Measurements from ENCODE around the gene WDSUB1. TPM values are rescaled to one million over a fixed set of nuclear protein-coding genes. Genes with fewer than 3 reads are reported as not detected.

WDSUB1 gene
- total RNA-seq, 1 donor from 2014 or later: 8.6 TPM

- POLR2A ChIA-PET: no interaction called here
- H3K27me3 Mint-ChIP-seq: no peaks in the 10 kb centered on the region
- H3K36me3 Mint-ChIP-seq (ENCODE audit: low read depth): peaks cover 15% of the 10 kb centered on the region
- DNase-seq (no peak), ATAC-seq (ENCODE audit: low read depth) (no peak)
- no peaks in the 10 kb centered on the region for H3K9me3 Mint-ChIP-seq
- intact Hi-C loops (cut with micrococcal nuclease): no loop called here
- H3K4me1 Mint-ChIP-seq: no peaks in the 10 kb centered on the region
- no peak overlapping the region for H3K27ac Mint-ChIP-seq
- CTCF ChIA-PET: no interaction called here
- no peak for TF ChIP-seq CTCF (IDR thresholded peaks at IDR 0.05)
- no peak overlapping the region for H3K4me3 Mint-ChIP-seq
Observed at GRCh38 chr2:159229476-159230144, 56.9 kb downstream of the WDSUB1 start.

GRCh38 chr2:159228081-159228581 is 58.4 kb downstream of the WDSUB1 start:
- POLR2A ChIA-PET: no interaction called here
- H3K36me3 Mint-ChIP-seq (ENCODE audit: low read depth): peaks cover 8% of the 10 kb centered on the region
- intact Hi-C loops (cut with micrococcal nuclease): no loop called here
- H3K4me1 Mint-ChIP-seq: no peaks in the 10 kb centered on the region
- no peak for DNase-seq
- CTCF ChIA-PET: no interaction called here
- no peak for TF ChIP-seq CTCF (IDR thresholded peaks at IDR 0.05)
- ATAC-seq (ENCODE audit: low read depth): no peak
- no peak overlapping the region for H3K27ac Mint-ChIP-seq
- H3K9me3 Mint-ChIP-seq: no peaks in the 10 kb centered on the region
- no peak overlapping the region for H3K4me3 Mint-ChIP-seq
- no peaks in the 10 kb centered on the region for H3K27me3 Mint-ChIP-seq

GRCh38 chr2:159227467-159227866 is 59.0 kb downstream of the WDSUB1 start:
- Mint-ChIP-seq H3K4me3 (no peak overlapping the region), H3K4me1 (no peaks in the 10 kb centered on the region), H3K36me3 (ENCODE audit: low read depth) (peaks cover 8% of the 10 kb centered on the region), H3K27ac (no peak overlapping the region), H3K9me3 (no peaks in the 10 kb centered on the region), H3K27me3 (no peaks in the 10 kb centered on the region)
- intact Hi-C loops (cut with micrococcal nuclease): no loop called here
- ChIA-PET POLR2A (no interaction called here), CTCF (no interaction called here)
- no peak for DNase-seq
- TF ChIP-seq CTCF (IDR thresholded peaks at IDR 0.05): no peak
- ATAC-seq (ENCODE audit: low read depth): no peak

GRCh38 chr2:159226608-159227385 is 59.7 kb downstream of the WDSUB1 start:
- intact Hi-C loops (cut with micrococcal nuclease): no loop called here
- H3K36me3 Mint-ChIP-seq (ENCODE audit: low read depth): peaks cover 8% of the 10 kb centered on the region
- POLR2A ChIA-PET: interaction anchor here (0.7 kb wide), 1 partner anchor 469 kb away, joined by 8 read pairs; no protein-coding TSS in a partner anchor
- CTCF ChIA-PET: no interaction called here
- no peaks in the 10 kb centered on the region for H3K27me3 Mint-ChIP-seq
- DNase-seq (no peak), ATAC-seq (ENCODE audit: low read depth) (no peak)
- no peaks in the 10 kb centered on the region for H3K9me3 Mint-ChIP-seq
- H3K27ac Mint-ChIP-seq: no peak overlapping the region
- H3K4me3 Mint-ChIP-seq: no peak overlapping the region
- no peaks in the 10 kb centered on the region for H3K4me1 Mint-ChIP-seq
- TF ChIP-seq CTCF (IDR thresholded peaks at IDR 0.05): no peak

- Mint-ChIP-seq H3K27ac (no peak overlapping the region), H3K9me3 (no peaks in the 10 kb centered on the region), H3K27me3 (peaks cover 2% of the 10 kb centered on the region), H3K36me3 (ENCODE audit: low read depth) (peaks cover 8% of the 10 kb centered on the region), H3K4me1 (no peaks in the 10 kb centered on the region), H3K4me3 (no peak overlapping the region)
- no peak for DNase-seq
- intact Hi-C loops (cut with micrococcal nuclease): no loop called here
- CTCF ChIA-PET: no interaction called here
- no peak for ATAC-seq (ENCODE audit: low read depth)
- TF ChIP-seq CTCF (IDR thresholded peaks at IDR 0.05): no peak
- POLR2A ChIA-PET: interaction anchor here (0.7 kb wide), 1 partner anchor 469 kb away, joined by 8 read pairs; no protein-coding TSS in a partner anchor
Observed at GRCh38 chr2:159226059-159226461, 60.4 kb downstream of the WDSUB1 start.
